Endothelial cell of umbilical vein (primary cell): Measurements from ENCODE around the gene USHBP1. TPM values are rescaled to one million over a fixed set of nuclear protein-coding genes. Genes with fewer than 3 reads are reported as not detected.
A peak's percentile ranks its signal among the peaks of the same experiment; 100 is the strongest.

Experiments
- BruUV-seq: library from RNA; stranded (reverse); fragments of 400-500 nt; replicated peaks from 2 replicates; lab custom pipeline; 2021; lab: Mats Ljungman, UMichigan
- CTCF ChIA-PET: fragments of 300-600, 350-600 bp; sonication (Branson Sonifier 250); formaldehyde crosslinking; loops from one replicate; lab custom pipeline; 2021; ENCODE audit warnings: antibody characterized with exemption, inconsistent platforms; lab: Charles Lee
- POLR2A ChIA-PET: fragments of 300-600, 350-600 bp; sonication (Branson Sonifier 250); formaldehyde crosslinking; loops from one replicate; lab custom pipeline; 2021; ENCODE audit warnings: antibody characterized with exemption, inconsistent platforms; lab: Charles Lee
- DNase-seq: peaks from one replicate; pipeline ENCODE4 v3.0.0-alpha.2; 2011; ENCODE audit warnings: low read depth, low spot score
- FAIRE-seq: peaks from 2 replicates; lab custom pipeline; 2011; peaks lifted over from hg19 to GRCh38; lab: Jason Lieb, UNC
- H2AFZ ChIP-seq: 2 replicates; pipeline ENCODE4 v1.6.0; 2012; ENCODE audit warnings: low read depth, low read length, control low read depth, inconsistent platforms
- H3K27ac ChIP-seq: 2 replicates; pipeline ENCODE4 v1.5.1; 2011; ENCODE audit warnings: low read depth, mild to moderate bottlenecking, control low read depth, low read length, moderate library complexity; ENCODE audit not compliant: insufficient read depth
- H3K27me3 ChIP-seq, 2 experiments: 2 replicates each; pipeline versions ENCODE4 v1.6.0 to v1.6.1; 2011; ENCODE audit warnings: low read length in 2 of 2, mixed read lengths in 1 of 2; ENCODE audit not compliant: control insufficient read depth in 2 of 2, insufficient read depth in 2 of 2
- H3K36me3 ChIP-seq, 2 experiments: 2 replicates in 1 of 2; 3 replicates in 1 of 2; pipeline ENCODE4 v1.5.1; 2011; ENCODE audit warnings: low read length in 2 of 2, mild to moderate bottlenecking in 1 of 2, moderate library complexity in 1 of 2; ENCODE audit not compliant: control insufficient read depth in 2 of 2, insufficient read depth in 2 of 2; ENCODE audit errors: extremely low read depth in 1 of 2
- H3K4me1 ChIP-seq: 3 replicates; pipeline ENCODE4 v1.5.1; 2011; ENCODE audit warnings: mild to moderate bottlenecking, low read length; ENCODE audit not compliant: control insufficient read depth, insufficient read depth; ENCODE audit errors: extremely low read depth
- H3K4me2 ChIP-seq: 2 replicates; pipeline ENCODE4 v1.6.1; 2011; ENCODE audit warnings: low read length, control low read depth, mixed read lengths; ENCODE audit not compliant: insufficient read depth
- H3K4me3 ChIP-seq, 3 experiments: fragments of 200-600 bp in 1 of 3; sonication (generic), shearing (Covaris generic) in 1 of 3; replicated peaks in 1 of 3; 2 replicates each; pipeline ENCODE4 v1.5.1; 2011 to 2016; ENCODE audit warnings: control low read depth in 3 of 3, low read length in 3 of 3, mild to moderate bottlenecking in 2 of 3, inconsistent platforms in 1 of 3, low read depth in 1 of 3, moderate library complexity in 1 of 3; ENCODE audit not compliant: insufficient read depth in 1 of 3
- H3K79me2 ChIP-seq: 2 replicates; pipeline ENCODE4 v1.6.0; 2012; ENCODE audit warnings: low read length, inconsistent platforms; ENCODE audit not compliant: control insufficient read depth, insufficient read depth
- H3K9ac ChIP-seq: replicated peaks from 2 replicates; pipeline ENCODE3; 2011; ENCODE audit warnings: low read length, control low read depth; ENCODE audit not compliant: insufficient read depth; ENCODE audit errors: extremely low read depth
- H3K9me1 ChIP-seq: replicated peaks from 3 replicates; pipeline ENCODE4 v1.6.0; 2011; ENCODE audit warnings: mild to moderate bottlenecking, low read length; ENCODE audit not compliant: control insufficient read depth, insufficient read depth; ENCODE audit errors: extremely low read depth
- H3K9me3 ChIP-seq: replicated peaks from 2 replicates; pipeline ENCODE4 v1.5.1; 2012; ENCODE audit warnings: low read length, inconsistent platforms; ENCODE audit not compliant: control insufficient read depth, insufficient read depth
- H4K20me1 ChIP-seq: replicated peaks from 2 replicates; pipeline ENCODE3; 2011; ENCODE audit warnings: mild to moderate bottlenecking, low read length; ENCODE audit not compliant: control insufficient read depth, insufficient read depth; ENCODE audit errors: extremely low read depth
- CTCF ChIP-seq, 2 donors: IDR thresholded peaks; 1 replicate in 1 of 2; 2 replicates in 1 of 2; pipeline ENCODE4 v1.5.1; 2011; ENCODE audit warnings: low read length in 2 of 2, mild to moderate bottlenecking in 2 of 2, moderate library complexity in 2 of 2, control low read depth in 1 of 2, inconsistent platforms in 1 of 2, low read depth in 1 of 2; ENCODE audit not compliant: insufficient read depth in 1 of 2; ENCODE audit errors: extremely low read depth in 1 of 2
- EZH2 ChIP-seq: IDR thresholded peaks from 2 replicates; pipeline ENCODE4 v1.6.1; 2012; ENCODE audit warnings: borderline replicate concordance, low read depth, mild to moderate bottlenecking, moderate library complexity, low read length, inconsistent platforms; ENCODE audit not compliant: severe bottlenecking
- FOS ChIP-seq: IDR thresholded peaks from 2 replicates; pipeline ENCODE4 v1.6.1; 2011; ENCODE audit warnings: mild to moderate bottlenecking, low read length, moderate library complexity, borderline replicate concordance; ENCODE audit not compliant: insufficient read depth
- GATA2 ChIP-seq: IDR thresholded peaks from 2 replicates; pipeline ENCODE4 v1.7.0; 2011; ENCODE audit warnings: low read depth, mild to moderate bottlenecking, moderate library complexity, mixed read lengths, low read length; ENCODE audit not compliant: insufficient read length, insufficient read depth
- JUN ChIP-seq: IDR thresholded peaks from 2 replicates; pipeline ENCODE4 v1.6.1; 2011; ENCODE audit warnings: borderline replicate concordance, low read depth; ENCODE audit not compliant: insufficient read length, insufficient read depth
- MAX ChIP-seq: IDR thresholded peaks from 2 replicates; pipeline ENCODE4 v1.6.1; 2011; ENCODE audit not compliant: insufficient read depth, insufficient read length
- MYC ChIP-seq: IDR thresholded peaks from one replicate; pipeline ENCODE4 v1.6.1; 2011; ENCODE audit warnings: mild to moderate bottlenecking, low read depth, low read length
- POLR2A ChIP-seq: IDR thresholded peaks from 2 replicates; pipeline ENCODE4 v1.6.1; 2012; ENCODE audit warnings: low read depth, mild to moderate bottlenecking, control low read depth, low read length
- POLR2AphosphoS5 ChIP-seq: IDR thresholded peaks from 2 replicates; pipeline ENCODE4 v1.6.1; 2012; ENCODE audit warnings: low read depth, mild to moderate bottlenecking, control low read depth, low read length, moderate library complexity; ENCODE audit not compliant: insufficient read depth
- dilution Hi-C: fragments of 300-500 bp; cut with MboI; formaldehyde crosslinking; loops from one replicate; pipeline ENCODE4 v1.15.0; 2019; ENCODE audit warnings: low sequenced_read_pairs; ENCODE audit not compliant: extremely low pct_ligation_motif_present
- intact Hi-C: fragments of 100-400 bp; cut with micrococcal nuclease; formaldehyde crosslinking; loops from one replicate; pipeline ENCODE4 v1.10.0; 2022
- polyA plus RNA-seq, 4 experiments: library from polyadenylated mRNA; depleted of rRNA in 3 of 4; stranded (reverse) in 3 of 4; unstranded in 1 of 4; fragments of >200 nt; gene quantifications; 2 replicates each; pipeline versions ENCODE4 v1.2.1 to v1.2.3, GENCODE V29; 2011 to 2012; ENCODE audit warnings: missing spikeins in 1 of 4
- total RNA-seq: library from RNA; stranded (reverse); gene quantifications from 2 replicates; pipeline ENCODE4 v1.2.3, GENCODE V29; 2021

USHBP1 gene
- total and polyA plus RNA-seq, 2 donors (not counting 3 experiments of a cell fraction or from before 2014, with no cell fraction given): 14.8 to 20.4 TPM

- peaks cover 34% of the 10 kb centered on the region for H3K79me2 ChIP-seq
- peaks cover 15% of the 10 kb centered on the region for H3K4me1 ChIP-seq
- peak overlapping the region; percentile 90 for H3K9ac ChIP-seq
- peak overlapping the region; percentile 92 for H3K4me2 ChIP-seq
- H3K4me3 ChIP-seq: peak overlapping the region; percentile 79 to 97 (median 90)
- no peaks in the 10 kb centered on the region for H4K20me1 ChIP-seq
- TF ChIP-seq EZH2 (no peak), MAX (no peak), CTCF (IDR thresholded peaks at IDR 0.05; ENCODE audit: extremely low read depth in 1 of 2, insufficient read depth in 1 of 2, low read depth in 1 of 2, low read length in 2 of 2) (no peak), JUN (no peak), POLR2AphosphoS5 (no peak), POLR2A (no peak), GATA2 (no peak), FOS (no peak), MYC (no peak)
- no peak for FAIRE-seq
- BruUV-seq: no TSS peak
- DNase-seq: no peak
- H3K36me3 ChIP-seq: peaks cover 6 to 15% of the 10 kb centered on the region in 2 experiments
- dilution Hi-C loops: no loop called here
- H3K27ac ChIP-seq: peak overlapping the region; percentile 69
- H2AFZ ChIP-seq: no peak overlapping the region
- intact Hi-C loops: no loop called here
- H3K9me3 ChIP-seq: no peaks in the 10 kb centered on the region
- H3K27me3 ChIP-seq: no peaks in the 10 kb centered on the region
- CTCF ChIA-PET: no interaction called here
- POLR2A ChIA-PET: no interaction called here
- no peaks in the 10 kb centered on the region for H3K9me1 ChIP-seq
These were observed 45.5 kb upstream of the USHBP1 start for GRCh38 chr19:17309965-17310461.
